Measurements from ENCODE around the gene TSC22D2. TPM values are rescaled to one million over a fixed set of nuclear protein-coding genes. Genes with fewer than 3 reads are reported as not detected.

The TSC22D2 gene
- total and polyA plus RNA-seq, 2 of the 8 experiments (the other 6 are each of a cell fraction or from before 2014, with no cell fraction given): 3.4 to 27.6 TPM

GRCh38 chr3:150455341-150455740 lies 47.2 kb downstream of the TSC22D2 start (continued):
- TF ChIP-seq CHD7 (IDR thresholded peaks at IDR 0.05; ENCODE audit: insufficient replicate concordance, low read length): no peak
- no peak for TF ChIP-seq TEAD4 (IDR thresholded peaks at IDR 0.05; ENCODE audit: low read depth, low read length)
- TF ChIP-seq EZH2 (IDR thresholded peaks at IDR 0.05; ENCODE audit: low read depth, low read length, severe bottlenecking): no peak
- no peak for TF ChIP-seq CTCF (IDR thresholded peaks at IDR 0.05; ENCODE audit: control extremely low read depth in 1 of 3, insufficient read depth in 1 of 3, low read depth in 1 of 3, low read length in 3 of 3)
- no peak for TF ChIP-seq KDM4A (IDR thresholded peaks at IDR 0.05; ENCODE audit: low read depth, low read length, severe bottlenecking)
- no peak for TF ChIP-seq CEBPB (IDR thresholded peaks at IDR 0.05; ENCODE audit: low read depth, low read length)
- no peak for TF ChIP-seq SP1 (IDR thresholded peaks at IDR 0.05; ENCODE audit: low read depth, low read length)
- TF ChIP-seq SRF (IDR thresholded peaks at IDR 0.05; ENCODE audit: low read depth, low read length): no peak
- no peak for TF ChIP-seq TAF7 (optimal IDR thresholded peaks at IDR 0.05; ENCODE audit: borderline replicate concordance, low read depth, low read length)
- TF ChIP-seq SIRT6 (IDR thresholded peaks at IDR 0.05; ENCODE audit: low read length): no peak

Data from H1 (cell line).